ENCODE results near the gene ZCCHC13. TPM values are rescaled to one million over a fixed set of nuclear protein-coding genes. Genes with fewer than 3 reads are reported as not detected.
"Not testable (repeated sequence)": the region's sequence is repeated elsewhere in the genome, so short reads cannot be mapped to it uniquely, and the experiment has no call there.

Gene ZCCHC13
- polyA plus RNA-seq, 6 donors from 2014 or later = not detected

DNA sequence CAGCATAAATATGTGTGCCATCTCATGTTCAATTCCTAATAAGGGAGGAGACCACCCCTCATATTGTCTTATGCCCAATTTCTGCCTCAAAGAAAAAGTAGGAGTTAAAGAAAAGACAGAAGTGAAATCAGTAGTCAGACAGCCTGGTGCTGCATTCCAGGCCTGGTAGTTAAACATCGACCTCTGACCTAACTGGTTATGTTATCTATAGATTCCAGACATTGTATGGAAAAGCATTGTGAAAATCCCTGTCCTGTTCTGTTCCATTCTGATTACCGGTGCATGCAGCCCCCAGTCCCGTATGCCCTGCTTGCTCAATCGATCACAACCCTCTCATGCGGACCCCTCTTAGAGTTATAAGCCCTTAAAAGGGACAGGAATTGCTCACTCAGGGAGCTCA, 38.2 kb downstream of the ZCCHC13 start:
- peaks cover 0 to 13% (median 3%) of the 10 kb centered on the region in 7 donors for H3K9me3 Mint-ChIP-seq
- H3K36me3 Mint-ChIP-seq; ATAC-seq (ENCODE audit: low read depth in 2 of 2); DNase-seq; H3K27me3 Mint-ChIP-seq; H3K4me3 Mint-ChIP-seq; H3K27ac Mint-ChIP-seq: not testable (repeated sequence)
- peaks cover 10 to 13% (median 11%) of the 10 kb centered on the region in 3 donors for H3K4me1 Mint-ChIP-seq

DNA sequence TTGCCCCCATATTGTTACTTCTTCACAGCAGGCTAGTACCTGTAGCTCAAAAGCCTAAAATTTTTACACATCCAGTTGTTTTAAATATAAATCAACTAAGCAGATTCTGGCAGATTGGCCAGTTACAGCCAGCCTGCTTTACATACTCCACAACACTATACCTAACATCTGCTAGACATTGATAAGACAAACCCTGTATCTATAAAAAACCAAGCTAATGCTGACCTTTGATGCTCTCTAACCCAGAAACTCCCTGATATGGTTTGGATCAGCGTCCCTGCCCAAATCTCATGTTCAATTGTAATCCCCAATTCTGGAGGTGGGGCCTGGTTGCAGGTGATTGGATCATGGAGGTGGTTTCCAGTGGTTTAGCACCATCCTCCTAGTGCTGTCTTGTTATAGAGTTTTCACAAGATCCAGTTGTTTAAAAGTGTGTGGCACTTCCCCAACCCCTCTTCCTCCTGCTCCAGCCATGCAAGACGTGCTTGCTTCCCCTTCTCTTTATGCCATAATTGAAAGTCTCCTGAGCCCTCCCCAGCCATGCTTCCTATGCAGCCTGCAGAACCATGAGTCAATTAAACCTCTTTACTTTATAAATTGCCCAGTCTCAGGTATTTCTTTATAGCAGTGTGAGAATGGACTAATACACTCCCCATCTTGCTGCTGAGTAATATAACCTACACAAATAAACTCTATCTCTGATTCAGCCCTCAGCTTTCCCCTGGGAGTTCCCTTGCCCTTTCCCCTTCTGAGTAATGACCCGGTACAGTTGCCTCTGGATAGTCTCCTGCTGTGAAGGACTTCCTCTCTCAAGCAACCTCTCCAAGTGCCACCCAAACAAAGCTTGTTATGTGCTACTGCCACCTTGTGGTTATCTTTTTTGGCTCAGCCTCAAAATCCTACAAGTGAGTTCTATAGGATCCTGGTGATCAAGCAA, 39.6 kb downstream of the ZCCHC13 start:
- peaks cover 0 to 5% (median 0%) of the 10 kb centered on the region in 3 donors for H3K27me3 Mint-ChIP-seq
- ATAC-seq (ENCODE audit: low read depth in 2 of 2) (peak; percentile 52 to 70), DNase-seq (peak; percentile 18)
- peaks cover 10 to 13% (median 11%) of the 10 kb centered on the region in 3 donors for H3K4me1 Mint-ChIP-seq
- peak overlapping the region in 2 of 8 donors; percentile 19 to 42 for H3K4me3 Mint-ChIP-seq
- no peaks in the 10 kb centered on the region for H3K36me3 Mint-ChIP-seq
- peak overlapping the region in 3 of 6 donors; percentile 22 to 86 (median 48) for H3K27ac Mint-ChIP-seq
- H3K9me3 Mint-ChIP-seq = peaks cover 0 to 10% (median 3%) of the 10 kb centered on the region in 7 donors

GRCh38 chrX:74344280-74344622, 40.3 kb downstream of the ZCCHC13 start:
- no peaks in the 10 kb centered on the region for H3K36me3 Mint-ChIP-seq
- H3K9me3 Mint-ChIP-seq = peaks cover 0 to 5% (median 0%) of the 10 kb centered on the region in 7 donors
- H3K27ac Mint-ChIP-seq = peak overlapping the region in 1 of 6 donors; percentile 48
- DNase-seq (no peak), ATAC-seq (ENCODE audit: low read depth in 2 of 2) (no peak)
- H3K27me3 Mint-ChIP-seq = peaks cover 0 to 5% (median 0%) of the 10 kb centered on the region in 3 donors
- H3K4me1 Mint-ChIP-seq = peaks cover 10 to 13% (median 11%) of the 10 kb centered on the region in 3 donors
- H3K4me3 Mint-ChIP-seq = no peak overlapping the region

DNA sequence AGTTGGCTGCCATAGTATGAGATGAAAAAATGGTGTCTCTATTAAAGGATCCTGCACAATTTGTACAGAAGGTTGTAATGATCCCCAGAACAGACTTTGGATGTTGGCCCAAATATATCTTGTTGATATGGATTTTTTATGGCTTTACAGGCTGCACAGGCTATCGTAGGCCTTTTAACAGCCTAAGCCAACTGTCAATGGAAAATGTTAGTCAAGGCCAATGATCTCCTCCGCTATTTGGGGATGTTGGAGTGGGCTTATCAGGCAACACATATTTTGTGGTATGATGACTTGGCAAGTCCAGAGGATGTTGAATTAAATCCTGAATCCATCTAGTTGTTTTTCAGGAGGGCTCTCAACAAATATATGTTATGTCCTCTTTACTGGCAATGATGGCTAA, 42.1 kb downstream of the ZCCHC13 start:
- no peaks in the 10 kb centered on the region for H3K36me3 Mint-ChIP-seq
- peaks cover 0 to 5% (median 0%) of the 10 kb centered on the region in 3 donors for H3K27me3 Mint-ChIP-seq
- peaks cover 10 to 13% (median 11%) of the 10 kb centered on the region in 3 donors for H3K4me1 Mint-ChIP-seq
- H3K9me3 Mint-ChIP-seq = no peaks in the 10 kb centered on the region
- no peak for DNase-seq
- no peak for ATAC-seq (ENCODE audit: low read depth in 2 of 2)
- no peak overlapping the region for H3K27ac Mint-ChIP-seq
- no peak overlapping the region for H3K4me3 Mint-ChIP-seq

DNA sequence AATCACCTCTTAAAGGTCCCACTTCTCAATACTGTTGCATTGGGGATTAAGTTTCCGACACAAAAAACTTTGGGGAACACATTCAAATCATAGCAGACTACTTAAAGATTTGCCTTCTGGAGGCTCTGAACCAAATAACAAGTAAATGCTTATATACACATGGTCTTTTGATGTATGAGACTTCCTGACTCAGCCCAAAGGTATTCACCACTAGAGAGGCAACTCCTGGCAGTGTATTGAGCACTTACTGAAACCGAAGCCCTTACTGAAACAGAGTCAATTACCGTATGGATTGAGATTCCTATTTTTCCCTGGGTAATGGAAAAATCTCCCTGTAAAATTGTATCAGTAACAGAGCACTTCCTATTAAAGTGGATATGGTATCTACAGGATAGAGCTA, 45.4 kb downstream of the ZCCHC13 start:
- Mint-ChIP-seq H3K27ac (no peak overlapping the region), H3K4me3 (no peak overlapping the region), H3K27me3 (peaks cover 0 to 13% (median 0%) of the 10 kb centered on the region in 3 donors), H3K9me3 (no peaks in the 10 kb centered on the region), H3K36me3 (no peaks in the 10 kb centered on the region), H3K4me1 (peaks cover 9 to 10% (median 10%) of the 10 kb centered on the region in 3 donors)
- no peak for DNase-seq
- no peak for ATAC-seq (ENCODE audit: low read depth in 2 of 2)

DNA sequence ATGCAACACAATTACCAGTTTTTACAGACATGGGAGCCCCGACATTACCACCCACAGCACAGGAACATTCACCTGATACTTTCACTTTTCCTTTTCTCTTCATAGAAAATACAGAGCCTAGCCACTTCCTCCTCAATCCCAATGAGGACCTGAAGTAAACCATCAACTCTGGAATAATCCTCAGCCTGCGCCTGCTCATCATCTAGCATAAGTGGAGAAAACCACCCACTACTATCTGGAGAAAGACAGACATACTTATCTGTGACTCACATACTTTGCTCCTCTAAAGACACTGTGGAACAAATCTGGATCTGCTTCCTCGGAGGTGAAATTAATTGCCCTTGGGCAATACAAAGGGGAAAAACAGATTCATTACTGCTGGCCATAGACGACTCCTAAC, 47.8 kb downstream of the ZCCHC13 start:
- H3K4me1 Mint-ChIP-seq = peaks cover 8 to 10% (median 8%) of the 10 kb centered on the region in 3 donors
- H3K36me3 Mint-ChIP-seq = no peaks in the 10 kb centered on the region
- H3K27me3 Mint-ChIP-seq = peaks cover 0 to 26% (median 0%) of the 10 kb centered on the region in 3 donors
- H3K9me3 Mint-ChIP-seq = no peaks in the 10 kb centered on the region
- DNase-seq (no peak), ATAC-seq (ENCODE audit: low read depth in 2 of 2) (no peak)
- peak overlapping the region in 1 of 6 donors; percentile 9 for H3K27ac Mint-ChIP-seq
- H3K4me3 Mint-ChIP-seq = peak overlapping the region in 3 of 8 donors; percentile 20 to 51 (median 32)

- peaks cover 0 to 3% (median 0%) of the 10 kb centered on the region in 7 donors for H3K9me3 Mint-ChIP-seq
- ATAC-seq (ENCODE audit: low read depth in 2 of 2) (no peak), DNase-seq (no peak)
- peaks cover 0 to 32% (median 0%) of the 10 kb centered on the region in 3 donors for H3K27me3 Mint-ChIP-seq
- H3K4me1 Mint-ChIP-seq = peaks cover 8 to 10% (median 8%) of the 10 kb centered on the region in 3 donors
- no peaks in the 10 kb centered on the region for H3K36me3 Mint-ChIP-seq
- H3K4me3 Mint-ChIP-seq = peak overlapping the region in 1 of 8 donors; percentile 22
- H3K27ac Mint-ChIP-seq = no peak overlapping the region
These were observed 50.0 kb downstream of the ZCCHC13 start for GRCh38 chrX:74353984-74354383.

Other genes starting within 250 kb of the ZCCHC13 start
- under 1 TPM in 1 of 6 donors, not detected in 5; 0.15 TPM for gene SLC16A2, start 117.3 kb downstream of the ZCCHC13 start, polyA plus RNA-seq (ENCODE audit: low read depth in 6 of 6)

All from naive B cell (primary cell).